AG09309 (cell line): Measurements from ENCODE around the gene CMIP.
"Not testable (repeated sequence)": the region's sequence is repeated elsewhere in the genome, so short reads cannot be mapped to it uniquely, and the experiment has no call there.

Source experiments
- DNase-seq: peaks from one replicate; pipeline ENCODE4 v3.0.0-alpha.2; 2010; ENCODE audit warnings: low read depth
- H3K4me3 ChIP-seq: 2 replicates; pipeline ENCODE4 v1.5.1; 2011; ENCODE audit warnings: mild to moderate bottlenecking, low read depth, low read length, moderate library complexity; ENCODE audit not compliant: control insufficient read depth
- TF ChIP-seq, protein P1 (sequence below): IDR thresholded peaks from 2 replicates; pipeline ENCODE4 v1.5.1; 2011; ENCODE audit warnings: mild to moderate bottlenecking, low read depth, low read length, inconsistent platforms; ENCODE audit not compliant: insufficient read depth, control insufficient read depth; ENCODE audit errors: missing control alignments

CMIP gene

DNA sequence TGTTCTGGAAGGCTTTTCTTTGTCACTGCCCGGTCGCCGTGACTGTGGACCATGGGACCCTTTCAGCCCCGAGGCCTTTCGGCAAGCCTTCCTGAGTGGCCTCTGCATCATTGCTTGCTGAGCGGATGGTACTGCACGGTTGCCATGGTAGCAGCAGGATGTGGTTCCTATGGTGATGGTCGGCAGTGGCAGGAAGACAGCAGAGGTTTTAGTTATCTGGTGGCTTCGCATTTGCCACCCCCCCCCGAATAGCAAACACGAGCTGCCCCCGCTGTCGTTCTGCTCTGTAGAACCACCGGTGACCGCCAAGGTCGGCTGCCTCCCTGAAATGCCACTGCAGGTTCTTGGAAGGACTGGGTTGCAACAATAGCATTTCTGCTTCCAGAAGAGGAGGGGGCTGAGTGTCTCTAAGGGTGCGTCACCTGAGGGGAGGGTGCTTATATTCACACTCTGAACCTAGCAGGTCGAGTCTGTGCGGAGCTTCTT lies 76.6 kb downstream of the CMIP start:
- TF ChIP-seq, protein P1, sequence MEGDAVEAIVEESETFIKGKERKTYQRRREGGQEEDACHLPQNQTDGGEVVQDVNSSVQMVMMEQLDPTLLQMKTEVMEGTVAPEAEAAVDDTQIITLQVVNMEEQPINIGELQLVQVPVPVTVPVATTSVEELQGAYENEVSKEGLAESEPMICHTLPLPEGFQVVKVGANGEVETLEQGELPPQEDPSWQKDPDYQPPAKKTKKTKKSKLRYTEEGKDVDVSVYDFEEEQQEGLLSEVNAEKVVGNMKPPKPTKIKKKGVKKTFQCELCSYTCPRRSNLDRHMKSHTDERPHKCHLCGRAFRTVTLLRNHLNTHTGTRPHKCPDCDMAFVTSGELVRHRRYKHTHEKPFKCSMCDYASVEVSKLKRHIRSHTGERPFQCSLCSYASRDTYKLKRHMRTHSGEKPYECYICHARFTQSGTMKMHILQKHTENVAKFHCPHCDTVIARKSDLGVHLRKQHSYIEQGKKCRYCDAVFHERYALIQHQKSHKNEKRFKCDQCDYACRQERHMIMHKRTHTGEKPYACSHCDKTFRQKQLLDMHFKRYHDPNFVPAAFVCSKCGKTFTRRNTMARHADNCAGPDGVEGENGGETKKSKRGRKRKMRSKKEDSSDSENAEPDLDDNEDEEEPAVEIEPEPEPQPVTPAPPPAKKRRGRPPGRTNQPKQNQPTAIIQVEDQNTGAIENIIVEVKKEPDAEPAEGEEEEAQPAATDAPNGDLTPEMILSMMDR = no peak
- H3K4me3 ChIP-seq = no peak overlapping the region
- no peak for DNase-seq

GRCh38 chr16:81522108-81522701 lies 77.6 kb downstream of the CMIP start:
- DNase-seq = no peak
- no peak overlapping the region for H3K4me3 ChIP-seq
- TF ChIP-seq, protein P1 = no peak

DNA sequence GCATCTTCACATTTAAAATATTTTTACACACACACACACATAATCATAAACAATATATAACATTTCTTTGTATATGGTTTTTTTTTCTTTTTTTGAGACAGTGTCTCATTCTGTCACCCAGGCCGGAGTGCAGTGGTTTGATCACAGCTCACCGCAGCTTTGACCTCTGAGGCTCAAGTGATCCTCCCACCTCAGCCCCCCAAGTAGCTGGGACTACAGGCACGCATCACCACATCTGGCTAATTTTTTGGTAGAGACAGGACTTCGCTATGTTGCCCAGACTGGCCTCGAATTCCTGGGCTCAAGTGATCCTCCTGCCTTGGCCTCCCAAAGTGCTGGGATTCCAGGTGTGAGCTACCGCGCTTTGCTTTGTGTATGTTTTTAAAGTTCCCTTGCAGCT lies 78.2 kb downstream of the CMIP start:
- H3K4me3 ChIP-seq = not testable (repeated sequence)

DNA sequence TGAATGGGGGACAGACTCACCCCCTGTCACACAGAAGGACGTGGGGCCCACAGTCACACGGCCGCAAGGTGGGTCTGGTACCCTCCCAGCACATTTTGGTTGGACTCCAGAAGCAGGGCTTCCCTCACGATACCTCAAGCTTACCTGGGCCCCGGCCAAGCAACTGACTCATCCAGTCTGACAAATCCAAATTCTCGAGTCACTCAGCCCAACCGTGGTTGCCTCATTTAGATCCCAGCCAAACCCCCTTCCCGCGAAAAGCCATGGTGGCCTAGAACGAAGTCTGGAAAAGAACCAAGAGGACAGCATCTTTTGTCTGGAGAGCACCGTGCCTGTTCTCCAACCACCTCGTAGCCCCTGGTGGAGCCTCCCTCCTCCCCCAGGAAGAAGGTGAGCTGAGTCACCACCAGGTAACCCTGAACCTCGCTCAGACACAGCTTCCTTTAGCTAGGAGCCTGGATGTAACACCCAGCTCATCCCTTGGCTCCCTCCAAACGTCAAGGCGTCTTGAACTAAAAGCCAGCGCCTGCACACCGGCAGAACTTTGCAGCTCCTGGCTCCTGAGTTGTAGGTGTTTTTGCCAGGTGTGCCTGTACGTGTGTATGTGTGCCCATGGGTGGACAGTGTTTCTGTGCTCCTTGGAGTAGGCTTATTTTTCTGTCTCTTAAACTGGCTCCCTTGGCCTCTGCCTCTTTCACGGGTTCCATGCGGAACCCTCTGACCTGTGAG lies 78.9 kb downstream of the CMIP start:
- DNase-seq = peak; percentile 18
- H3K4me3 ChIP-seq = no peak overlapping the region
- TF ChIP-seq, protein P1 = no peak

More for the DNA sequence above, 78.2 kb downstream of the CMIP start:
- DNase-seq = not testable (repeated sequence)

DNA sequence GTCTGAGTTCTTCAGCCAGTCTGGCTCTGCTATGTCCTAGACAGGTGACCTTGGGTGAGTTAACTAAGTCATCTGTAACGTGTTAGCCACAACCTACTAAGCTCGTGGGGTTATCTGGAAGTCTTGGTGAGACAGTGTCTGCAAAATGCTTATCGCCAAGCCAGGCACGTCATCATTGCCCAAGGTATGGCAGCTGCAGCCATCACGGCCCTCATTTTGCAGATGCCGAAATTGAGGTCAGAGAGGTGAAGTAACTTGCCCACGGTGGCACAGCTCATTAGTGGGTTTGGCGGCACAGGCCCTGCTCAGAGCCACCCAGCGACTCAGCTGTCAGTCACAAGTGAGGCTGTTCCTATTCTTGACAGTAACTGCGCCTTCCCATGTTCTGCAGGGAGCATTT lies 79.8 kb downstream of the CMIP start:
- no peak overlapping the region for H3K4me3 ChIP-seq
- DNase-seq = no peak
- TF ChIP-seq, protein P1 = no peak

GRCh38 chr16:81524885-81525284 lies 80.3 kb downstream of the CMIP start:
- DNase-seq, H3K4me3 ChIP-seq: not testable (repeated sequence)

DNA sequence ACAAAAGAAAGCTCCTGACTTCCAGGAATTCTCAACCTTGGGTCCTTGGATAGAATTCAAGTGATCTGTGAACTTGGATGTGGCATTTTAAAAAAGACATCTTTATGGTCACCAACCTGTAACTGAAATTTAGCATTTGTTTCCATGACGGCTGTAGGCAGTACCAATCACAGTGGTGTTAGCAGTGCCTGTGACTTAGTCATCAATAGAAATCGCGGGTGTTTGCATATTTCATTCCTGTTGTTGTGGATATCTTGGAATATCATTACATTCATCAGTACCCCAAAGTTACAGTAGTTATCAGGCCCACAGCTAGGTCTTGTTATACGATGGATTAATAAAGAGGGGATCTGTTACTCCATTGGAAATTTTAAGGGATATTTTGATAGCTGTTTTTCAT lies 81.6 kb downstream of the CMIP start:
- no peak for DNase-seq
- TF ChIP-seq, protein P1 = no peak
- H3K4me3 ChIP-seq = no peak overlapping the region
